Globus pallidus (tissue), 1 donor: Measurements from ENCODE around the gene PCGF1.

Experiments
- DNase-seq: peaks from one replicate; pipeline ENCODE4 v3.0.0-alpha.2; 2015; ENCODE audit warnings: low spot score

PCGF1 gene

DNA sequence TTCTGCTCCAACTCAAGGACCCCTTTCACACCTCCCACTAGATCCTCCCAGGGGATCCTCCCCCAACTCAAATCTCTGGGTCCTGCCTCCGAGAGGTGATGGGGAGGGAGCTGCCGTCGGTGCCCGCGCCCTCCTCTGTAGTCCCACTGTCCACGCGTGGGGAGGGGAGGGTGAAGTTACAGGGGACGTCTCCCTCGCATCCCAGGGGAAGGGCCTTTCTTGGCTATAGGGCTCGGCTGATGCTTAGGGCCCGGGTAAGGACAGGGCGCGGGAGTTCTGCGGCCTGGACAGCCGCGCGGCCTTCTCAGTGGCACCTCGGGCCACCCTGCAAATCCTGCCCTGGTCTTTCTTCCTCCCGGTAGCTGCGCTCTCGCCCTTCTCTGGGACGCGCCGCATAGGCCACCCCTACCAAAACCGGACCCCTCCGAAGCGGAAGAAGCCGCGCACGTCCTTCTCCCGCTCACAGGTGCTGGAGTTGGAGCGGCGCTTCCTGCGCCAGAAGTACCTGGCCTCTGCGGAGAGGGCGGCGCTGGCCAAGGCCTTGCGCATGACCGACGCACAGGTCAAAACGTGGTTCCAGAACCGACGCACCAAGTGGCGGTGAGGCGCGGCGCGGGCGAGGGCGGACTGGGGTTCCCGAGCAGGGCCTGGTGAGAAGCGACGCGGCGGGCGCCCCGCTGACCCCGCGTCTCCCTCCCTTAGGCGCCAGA is 7.9 kb upstream of the PCGF1 start:
- no peak for DNase-seq

DNA sequence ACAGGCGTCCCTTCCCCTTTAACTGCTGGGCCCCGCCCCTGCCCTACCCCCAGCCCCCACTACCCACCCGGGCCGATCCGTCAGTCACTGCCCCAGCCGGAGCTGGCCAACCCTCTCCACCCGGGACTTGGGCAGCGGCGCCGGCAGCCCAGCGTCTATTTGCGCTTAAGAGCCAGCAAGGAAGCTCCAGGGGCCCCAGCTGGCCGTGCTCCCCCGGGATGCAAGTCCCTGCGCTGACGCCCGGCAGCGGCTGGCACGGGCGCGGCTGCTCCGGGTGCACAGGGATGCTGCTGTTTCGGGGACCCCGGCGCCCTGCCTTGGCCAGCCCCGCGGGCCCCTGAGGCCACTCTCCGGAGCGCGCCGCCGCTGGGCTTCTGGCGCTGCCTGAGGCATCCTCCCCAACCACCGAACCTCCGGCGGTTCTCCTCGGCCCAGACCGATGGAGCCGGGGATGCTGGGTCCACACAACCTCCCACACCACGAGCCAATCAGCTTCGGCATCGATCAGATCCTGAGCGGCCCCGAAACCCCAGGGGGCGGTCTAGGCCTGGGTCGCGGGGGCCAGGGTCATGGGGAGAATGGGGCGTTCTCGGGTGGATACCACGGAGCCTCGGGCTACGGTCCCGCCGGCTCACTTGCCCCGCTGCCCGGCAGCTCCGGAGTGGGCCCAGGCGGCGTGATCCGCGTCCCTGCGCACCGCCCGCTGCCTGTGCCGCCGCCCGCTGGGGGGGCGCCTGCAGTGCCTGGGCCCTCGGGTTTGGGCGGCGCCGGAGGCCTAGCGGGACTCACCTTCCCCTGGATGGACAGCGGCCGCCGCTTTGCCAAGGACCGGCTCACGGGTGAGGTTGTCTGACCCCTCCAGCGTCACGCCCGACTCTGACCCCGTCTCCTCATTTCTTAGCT is 7.1 kb upstream of the PCGF1 start, which contains the start of gene TLX2:
Gene TLX2, plus strand, starts transcription at position 83 of the 903 bp plus-strand sequence. Its CDS starts 357 bp downstream, at position 440.
- no peak for DNase-seq

DNA sequence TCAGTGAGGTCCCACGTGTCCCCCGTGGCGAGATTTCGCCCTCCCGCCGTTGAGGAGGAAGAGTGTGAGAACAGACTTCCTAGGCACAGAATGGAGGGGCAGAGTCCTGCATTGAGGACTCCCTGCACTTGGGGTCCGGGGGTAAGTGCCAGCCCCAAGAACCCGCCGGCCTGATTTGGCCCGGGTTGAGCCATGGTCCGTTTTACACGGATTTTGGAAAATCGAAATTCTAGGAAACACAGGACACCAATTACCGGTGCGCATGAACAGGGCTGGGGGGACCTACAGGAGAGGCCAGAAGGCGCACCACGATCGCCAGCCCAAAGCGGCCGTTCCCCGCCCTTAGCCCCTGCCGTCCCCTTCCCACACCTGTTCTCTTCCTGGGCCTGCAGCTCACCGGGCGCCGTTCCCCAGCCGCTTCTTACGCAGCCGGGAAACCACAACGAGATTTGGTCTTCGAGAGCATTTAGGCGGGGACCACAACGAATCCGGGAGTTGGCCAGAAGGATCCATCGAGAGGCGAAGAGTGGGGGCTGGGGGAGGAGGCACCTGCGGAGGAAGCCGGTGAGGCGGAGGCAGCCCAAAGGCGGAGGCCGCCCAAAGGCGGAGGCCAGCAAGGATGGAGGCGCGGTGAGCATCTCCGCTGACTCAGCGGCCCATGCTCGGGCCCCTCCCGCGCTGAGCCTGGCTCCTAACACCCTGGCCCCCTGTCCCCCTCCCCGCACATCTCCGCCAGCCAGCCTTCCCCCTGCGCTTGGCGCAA is 6.3 kb upstream of the PCGF1 start:
- no peak for DNase-seq

DNA sequence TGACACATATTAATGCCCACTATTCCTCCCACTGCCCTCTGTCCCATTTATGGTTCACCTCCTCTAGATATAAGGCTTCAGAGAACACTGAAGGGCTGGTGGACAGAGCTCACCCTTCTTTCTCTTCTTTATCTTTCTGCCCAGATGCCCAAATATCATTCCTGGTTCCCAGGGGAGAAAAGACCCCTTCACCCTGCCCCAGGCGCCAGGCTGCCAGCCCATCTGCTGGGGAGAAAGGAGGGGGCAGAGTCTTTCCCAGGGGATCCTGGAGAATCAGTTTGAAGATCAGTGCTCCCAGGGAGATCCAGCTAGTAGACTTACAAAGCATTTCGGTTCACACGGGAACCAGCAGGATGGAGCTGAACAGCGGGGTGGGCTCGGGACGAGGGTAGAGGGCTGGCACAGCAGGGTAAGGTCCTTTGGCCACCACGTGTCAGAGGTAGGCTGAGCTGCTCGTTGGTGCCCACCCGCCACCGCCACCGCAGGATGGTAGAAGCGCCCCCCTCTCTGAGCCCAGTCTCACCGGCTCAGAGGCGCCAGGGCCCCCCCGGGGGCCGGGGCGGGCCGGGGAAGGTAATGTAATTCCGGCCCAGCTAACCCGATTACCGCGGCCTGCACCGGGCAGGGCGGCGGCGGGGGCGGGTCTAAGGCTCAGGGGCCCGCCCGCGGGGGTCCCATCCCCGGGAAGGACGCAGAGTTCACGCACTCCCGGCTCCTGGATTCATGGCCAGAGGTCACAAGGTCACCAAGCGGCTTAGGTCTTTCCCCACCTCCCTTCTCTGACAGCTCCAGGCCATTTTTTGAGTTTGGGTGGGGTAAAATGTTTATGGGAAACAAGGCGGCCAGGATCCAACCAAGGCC is 5.5 kb upstream of the PCGF1 start:
- DNase-seq, result no peak

DNA sequence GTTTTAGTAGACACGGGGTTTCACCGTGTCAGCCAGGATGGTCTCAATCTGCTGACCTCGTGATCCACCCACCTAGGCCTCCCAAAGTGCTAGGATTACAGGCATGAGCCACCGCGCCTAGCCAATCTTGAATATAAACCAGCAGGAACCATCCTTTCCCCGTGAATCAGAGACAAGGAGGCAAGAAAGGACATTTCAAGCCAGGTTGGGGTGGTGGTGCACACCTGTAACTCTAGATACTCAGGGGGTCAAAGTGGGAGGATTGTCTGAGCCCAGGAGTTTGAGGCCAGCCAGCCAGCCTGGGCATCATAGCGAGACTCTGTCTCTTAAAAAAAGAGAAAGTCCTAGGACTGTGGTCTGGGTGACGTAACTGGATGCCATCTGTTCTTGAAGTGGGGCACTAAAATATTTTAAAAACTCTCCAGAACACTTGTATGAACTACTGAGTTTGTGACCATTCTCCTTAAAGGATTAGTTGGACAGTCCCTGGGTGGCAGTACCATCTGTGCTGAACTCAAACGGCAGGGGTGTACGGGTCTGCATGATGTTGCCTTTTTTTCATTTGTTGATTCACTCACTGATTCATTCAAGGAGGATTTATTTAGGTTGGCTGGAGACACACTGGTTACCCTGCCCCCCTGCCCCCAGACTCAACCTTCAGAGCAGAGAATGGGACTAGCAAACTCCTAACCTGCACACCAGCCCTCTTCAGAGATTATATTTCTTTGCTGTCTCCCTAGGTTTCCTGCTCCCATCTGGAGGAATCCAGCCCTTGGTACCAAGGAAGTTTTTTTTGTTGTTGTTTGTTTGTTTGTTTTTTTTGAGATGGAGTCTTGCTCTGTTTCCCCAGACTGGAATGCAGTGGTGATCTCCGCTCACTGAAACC is 3.9 kb upstream of the PCGF1 start:
- DNase-seq, result no peak

DNA sequence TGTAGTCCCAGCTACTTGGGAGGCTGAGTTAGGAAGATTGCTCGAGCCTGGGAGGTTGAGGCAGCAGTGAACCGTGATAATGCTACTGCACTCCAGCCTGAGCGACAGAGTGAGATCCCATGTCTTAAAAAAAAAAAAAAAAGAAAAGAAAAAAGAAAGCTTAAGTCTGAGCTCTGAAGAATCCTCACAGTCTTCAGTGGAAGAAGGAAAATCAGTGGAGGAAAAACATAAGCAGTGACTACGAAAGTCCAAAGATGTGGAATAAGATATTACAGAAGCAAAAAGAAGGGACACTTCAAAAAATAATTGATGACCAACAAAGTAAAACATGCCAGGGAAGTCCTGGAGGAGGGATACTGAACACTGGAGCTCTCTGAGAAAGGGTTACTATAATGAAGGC is 2.8 kb upstream of the PCGF1 start:
- no peak for DNase-seq

DNA sequence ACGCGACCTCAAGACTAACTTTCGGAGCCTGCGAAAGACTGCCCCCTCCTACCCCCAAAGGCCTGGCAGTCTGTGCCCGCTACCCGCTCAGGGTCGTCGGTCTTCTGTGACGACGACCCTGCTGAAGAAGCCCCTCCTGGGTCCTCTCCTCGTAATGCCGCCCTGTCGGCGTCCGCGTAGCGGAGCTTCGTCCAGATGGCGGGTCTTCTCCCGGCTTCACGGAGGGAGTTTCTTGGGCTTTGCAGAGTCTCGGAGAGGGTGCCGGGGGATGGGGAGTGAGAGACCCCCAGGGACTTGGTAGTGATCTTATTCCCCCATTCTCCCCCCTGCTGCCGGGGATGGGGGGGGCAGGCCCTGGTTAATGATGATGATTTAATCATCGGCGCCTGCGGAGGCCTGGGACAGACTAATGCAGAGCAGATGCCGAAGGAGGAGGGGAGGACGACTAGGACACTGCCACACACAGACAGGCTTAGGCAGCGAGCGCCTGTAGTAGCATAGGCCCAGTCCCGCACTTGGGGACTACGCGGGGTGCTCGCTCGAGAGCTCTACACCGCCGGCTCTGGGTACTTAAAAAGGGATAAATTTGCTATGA is 528 bp upstream of the PCGF1 start:
- no peak for DNase-seq

DNA sequence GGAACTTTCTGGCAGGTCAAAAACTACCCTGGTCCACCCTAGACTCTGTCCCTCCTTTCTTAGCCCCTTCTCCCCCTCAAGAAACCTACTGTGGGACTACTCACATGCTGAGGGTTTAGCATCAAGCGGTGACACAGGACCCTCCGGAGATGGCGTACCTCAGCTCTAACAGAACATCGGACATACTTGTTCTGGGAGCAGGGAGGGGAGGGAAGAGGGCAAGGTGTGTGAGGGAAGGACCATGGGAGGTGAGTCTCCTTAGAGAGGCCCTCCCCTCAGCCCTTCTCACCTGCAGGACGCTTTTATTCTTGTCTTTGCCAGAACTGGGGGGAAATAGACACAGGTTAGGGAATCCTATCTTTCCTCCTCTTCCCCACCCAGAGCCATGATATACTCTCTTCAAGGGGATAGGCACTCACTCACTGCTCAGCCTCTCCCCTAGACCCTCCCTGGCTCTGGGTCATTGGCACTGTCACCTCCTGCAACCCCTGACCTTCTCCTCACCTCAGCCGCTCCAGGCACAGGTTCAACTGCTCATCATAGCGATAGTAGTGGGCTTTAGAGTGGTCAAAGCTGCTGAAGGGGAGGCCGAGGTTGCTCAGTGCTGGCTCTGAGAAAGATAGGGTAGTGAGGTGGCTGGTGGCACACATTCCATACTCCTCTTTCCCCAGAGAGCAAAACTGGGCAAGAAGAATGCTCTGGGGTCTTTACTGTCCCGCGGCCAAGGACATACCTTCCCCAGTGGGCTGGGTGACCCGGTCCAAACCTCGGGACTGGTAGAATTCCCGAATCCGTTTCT is 1.8 kb downstream of the PCGF1 start:
- no peak for DNase-seq

DNA sequence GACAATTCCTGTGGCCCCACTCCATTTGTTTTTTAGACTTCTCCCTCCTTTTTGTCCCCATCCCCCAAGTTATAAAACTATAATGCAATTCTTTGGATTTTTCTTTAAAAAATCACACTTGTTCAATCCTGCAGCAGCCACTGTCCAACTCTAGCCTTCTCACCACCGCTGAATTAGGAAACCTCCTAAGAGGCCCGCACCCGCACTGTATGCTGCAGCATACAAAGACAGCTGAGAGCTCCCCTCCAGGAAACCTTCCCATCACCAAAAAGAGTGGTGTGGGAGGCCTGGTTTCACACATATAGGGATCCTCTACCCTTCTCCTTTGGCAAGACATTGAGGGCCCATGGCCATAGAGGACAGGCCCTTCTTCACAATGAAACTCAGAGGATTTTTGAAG is 2.9 kb downstream of the PCGF1 start:
- DNase-seq, result no peak

DNA sequence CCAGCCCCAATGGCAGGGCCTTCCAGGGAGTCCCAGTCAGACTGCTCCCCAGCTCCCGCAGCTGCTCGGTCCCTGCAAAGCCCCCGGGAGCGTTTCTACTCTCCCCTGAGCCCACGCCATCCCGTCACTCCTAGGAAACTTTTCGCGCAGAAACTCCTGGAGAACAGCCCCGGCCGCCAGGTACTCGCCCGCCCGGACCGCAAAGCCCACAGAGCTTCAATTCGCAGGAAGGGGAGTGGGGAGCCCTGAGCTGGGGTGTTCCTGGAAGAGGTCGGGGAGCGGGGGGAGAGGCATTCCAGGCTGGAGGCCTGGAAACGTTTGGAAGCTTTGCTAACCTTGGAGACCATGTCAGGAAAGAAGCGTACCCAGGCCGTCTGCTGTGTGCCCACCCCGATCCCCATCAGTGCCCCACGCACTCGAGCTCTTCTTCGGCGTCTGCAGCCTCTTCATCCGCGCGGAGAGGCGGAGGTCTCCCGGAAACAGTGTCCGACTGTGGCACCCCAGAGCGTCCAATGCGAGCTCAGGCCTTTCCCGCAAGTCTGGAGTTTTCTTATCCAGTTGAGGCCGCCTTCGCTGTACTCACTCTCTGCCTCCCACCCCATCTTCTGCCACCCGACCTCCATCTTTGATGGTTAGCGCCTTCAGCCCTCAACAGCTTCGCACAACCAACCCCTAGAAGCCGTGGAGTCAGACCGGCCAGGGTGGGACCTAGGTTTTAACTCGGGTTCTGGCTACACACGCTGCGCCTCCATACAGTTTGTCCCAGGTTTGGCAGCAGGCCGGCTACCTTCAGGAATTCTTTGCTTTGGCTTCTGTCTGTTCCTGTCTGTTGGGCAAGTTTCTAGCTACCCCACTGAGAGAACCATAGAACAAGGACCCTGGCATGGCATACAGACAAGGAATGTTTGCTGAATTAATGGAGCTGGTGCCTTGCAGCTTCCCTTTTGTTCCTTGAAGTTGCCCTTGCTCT is 3.7 kb downstream of the PCGF1 start:
- no peak for DNase-seq

DNA sequence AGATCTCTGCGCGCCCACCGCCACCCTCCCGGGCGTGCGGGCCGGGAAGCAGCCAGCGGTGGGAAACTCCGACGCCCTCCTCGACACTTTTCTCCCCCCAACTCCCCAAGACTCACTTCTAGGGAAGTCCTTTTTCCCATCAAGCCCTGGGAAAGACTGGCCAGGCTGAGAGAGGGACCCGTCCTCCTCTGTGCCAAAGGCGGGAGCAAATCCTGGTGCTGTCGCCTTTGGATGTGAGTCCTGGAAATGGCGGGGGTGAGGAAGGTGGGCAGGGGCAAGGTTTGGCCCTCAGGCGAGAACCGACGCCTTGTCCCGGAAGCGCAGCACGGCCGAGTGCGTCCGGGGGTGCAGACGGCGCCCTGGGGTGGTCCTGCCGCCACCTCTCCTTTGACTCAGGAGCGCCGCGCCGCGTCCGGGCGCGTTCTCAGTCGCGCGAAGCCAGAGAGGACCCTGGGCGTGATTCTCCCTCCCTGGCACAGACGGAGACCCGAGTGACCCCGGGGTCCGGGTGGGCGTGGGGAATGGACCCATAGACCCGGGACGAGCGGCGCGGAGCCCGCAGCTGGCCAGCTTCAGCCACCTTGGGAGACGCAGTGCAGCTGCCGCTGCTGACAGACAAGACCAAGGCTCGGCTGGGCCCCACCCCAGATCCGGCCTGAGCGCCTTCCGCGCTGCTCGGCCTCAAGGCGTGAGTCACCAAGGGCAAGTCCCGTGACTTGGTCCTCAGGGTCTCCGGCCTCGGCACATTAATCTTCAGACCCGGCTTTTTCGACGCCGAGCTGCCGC is 4.6 kb downstream of the PCGF1 start:
- no peak for DNase-seq

DNA sequence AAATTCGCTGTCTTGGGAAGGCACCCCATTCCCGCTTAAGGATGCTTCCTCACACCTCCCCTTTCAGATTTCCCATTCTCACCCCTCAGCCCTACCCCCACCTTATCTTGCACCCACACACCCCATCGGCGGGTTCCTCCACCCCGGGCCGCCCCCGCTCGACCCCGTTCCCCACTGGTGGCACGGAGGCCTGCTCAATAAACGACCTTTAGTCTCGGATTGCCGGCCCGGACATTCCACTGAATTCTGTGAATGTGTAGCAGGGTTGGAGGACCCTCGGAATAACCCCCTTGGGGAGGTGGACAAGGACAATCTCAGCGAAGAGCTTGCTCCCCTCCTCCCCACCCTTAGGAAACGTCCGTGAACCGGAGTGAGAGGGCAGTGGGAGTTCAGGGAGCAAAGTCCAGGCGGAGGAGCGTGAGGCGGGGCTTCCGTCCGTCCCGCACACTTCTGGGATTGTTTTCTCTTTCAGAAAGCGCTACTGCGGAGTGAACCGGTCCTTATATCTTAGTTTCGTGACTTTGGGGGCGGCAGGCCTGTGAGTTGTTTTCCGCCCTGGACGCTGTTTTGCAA is 5.3 kb downstream of the PCGF1 start:
- DNase-seq, result no peak

DNA sequence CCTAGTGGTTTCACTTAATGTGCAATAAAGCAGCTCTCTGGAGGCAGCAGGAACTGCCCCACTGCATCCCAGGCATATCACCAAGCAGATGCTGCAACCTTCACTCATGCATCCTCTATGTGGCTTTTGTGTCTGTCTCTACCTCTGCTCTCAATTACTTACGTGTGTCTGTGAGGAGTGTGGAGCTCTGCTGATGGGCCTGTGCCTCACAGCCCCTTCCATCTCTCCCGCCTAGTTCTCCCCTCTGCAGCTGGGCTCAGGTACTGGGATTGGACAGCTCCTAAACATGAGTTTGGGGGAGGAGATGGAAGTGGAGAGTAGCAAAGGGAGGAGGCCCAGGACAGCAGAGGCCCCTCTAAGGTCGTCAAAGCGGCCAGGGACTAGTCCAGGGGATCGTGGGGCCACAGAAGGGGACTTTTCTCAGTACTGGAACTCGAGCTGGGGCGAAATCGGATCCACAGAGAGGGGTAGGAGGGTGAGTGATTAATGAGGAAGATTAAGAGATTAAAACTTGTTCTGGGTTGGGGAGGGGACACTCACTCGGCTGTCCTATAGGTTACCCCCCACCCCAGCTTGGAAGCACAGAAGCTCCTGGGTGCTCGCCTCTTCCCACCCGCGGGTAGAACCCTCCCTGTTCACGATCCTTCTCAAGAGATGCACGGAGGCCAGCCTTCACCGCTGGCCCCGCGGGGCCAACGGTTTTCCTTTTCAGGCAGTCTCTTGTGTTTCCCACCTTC is 6.0 kb downstream of the PCGF1 start:
- no peak for DNase-seq

DNA sequence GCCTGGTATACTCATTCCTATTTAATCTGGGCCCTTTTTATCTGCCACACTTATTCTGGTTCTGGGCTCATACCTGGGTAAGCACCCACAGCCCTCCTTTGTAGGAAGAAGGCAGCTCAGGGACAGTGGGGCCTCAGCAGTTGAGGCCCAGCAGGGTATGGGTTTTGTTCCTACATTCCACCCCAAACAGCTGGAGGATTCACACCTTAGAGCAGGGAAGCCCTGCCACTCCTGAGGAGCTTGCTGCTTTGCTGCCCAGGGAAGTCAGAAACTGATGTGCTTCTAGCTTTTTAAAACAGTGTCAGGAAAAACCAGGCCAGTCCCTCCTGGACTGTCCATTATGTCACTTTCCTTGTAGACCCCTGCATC is 6.9 kb downstream of the PCGF1 start:
- DNase-seq, result no peak

DNA sequence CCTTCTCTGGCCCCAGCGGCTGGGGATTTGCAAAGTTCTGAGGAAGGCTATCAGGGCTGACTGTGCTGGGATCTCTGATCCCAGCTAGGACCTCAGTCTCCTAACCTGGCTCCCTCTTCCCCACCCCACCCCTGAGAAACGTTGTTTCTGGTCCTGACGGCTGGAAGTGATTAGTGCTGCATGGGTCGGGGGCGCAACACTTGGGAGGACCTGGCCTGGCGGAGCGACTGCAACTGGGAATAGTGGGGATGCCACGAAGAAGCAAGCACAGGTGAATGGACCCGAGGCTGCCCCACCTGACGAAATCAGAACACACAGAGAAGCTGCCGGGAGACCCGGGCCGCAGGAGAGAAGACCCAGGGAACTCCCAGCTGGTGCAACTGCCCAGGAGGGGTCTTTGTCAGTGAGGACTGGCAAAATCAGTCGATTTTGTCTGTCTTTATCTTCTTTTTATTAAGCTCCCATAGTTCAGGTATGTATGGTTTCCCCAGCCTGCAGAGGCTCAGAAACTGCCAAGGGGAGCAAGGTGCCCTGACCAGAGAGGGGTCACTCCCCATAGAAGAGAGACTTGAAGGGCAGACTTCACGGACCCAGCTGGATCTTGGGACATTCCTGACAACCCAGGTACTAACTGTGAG is 7.4 kb downstream of the PCGF1 start:
- DNase-seq, result no peak
